OCI-LY7 (cell line): ENCODE measurements around the gene CTSH.

ENCODE experiments used
- EZH2phosphoT487 ChIP-seq: fragments of 200-600 bp; sonication (generic); IDR thresholded peaks from 2 replicates; pipeline ENCODE4 v1.6.1; 2018; ENCODE audit warnings: low read depth, borderline replicate concordance, mild to moderate bottlenecking, mixed run types, antibody characterized with exemption, low read length, moderate library complexity, mixed read lengths
- TF ChIP-seq, protein P1 (sequence below): fragments of 200-600 bp; sonication (generic); conservative IDR thresholded peaks from 2 replicates; pipeline ENCODE4 v1.5.1; 2014; ENCODE audit warnings: mild to moderate bottlenecking, antibody characterized with exemption, low read length, moderate library complexity, mixed read lengths

GRCh38 chr15:78988361-78988911 lies 43.6 kb upstream of the CTSH start:
- TF ChIP-seq, protein P1, sequence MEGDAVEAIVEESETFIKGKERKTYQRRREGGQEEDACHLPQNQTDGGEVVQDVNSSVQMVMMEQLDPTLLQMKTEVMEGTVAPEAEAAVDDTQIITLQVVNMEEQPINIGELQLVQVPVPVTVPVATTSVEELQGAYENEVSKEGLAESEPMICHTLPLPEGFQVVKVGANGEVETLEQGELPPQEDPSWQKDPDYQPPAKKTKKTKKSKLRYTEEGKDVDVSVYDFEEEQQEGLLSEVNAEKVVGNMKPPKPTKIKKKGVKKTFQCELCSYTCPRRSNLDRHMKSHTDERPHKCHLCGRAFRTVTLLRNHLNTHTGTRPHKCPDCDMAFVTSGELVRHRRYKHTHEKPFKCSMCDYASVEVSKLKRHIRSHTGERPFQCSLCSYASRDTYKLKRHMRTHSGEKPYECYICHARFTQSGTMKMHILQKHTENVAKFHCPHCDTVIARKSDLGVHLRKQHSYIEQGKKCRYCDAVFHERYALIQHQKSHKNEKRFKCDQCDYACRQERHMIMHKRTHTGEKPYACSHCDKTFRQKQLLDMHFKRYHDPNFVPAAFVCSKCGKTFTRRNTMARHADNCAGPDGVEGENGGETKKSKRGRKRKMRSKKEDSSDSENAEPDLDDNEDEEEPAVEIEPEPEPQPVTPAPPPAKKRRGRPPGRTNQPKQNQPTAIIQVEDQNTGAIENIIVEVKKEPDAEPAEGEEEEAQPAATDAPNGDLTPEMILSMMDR: no peak
- TF ChIP-seq EZH2phosphoT487: no peak
